Bronchial epithelial cell (primary cell): ENCODE data around the gene MIER2. TPM values are rescaled to one million over a fixed set of nuclear protein-coding genes. Genes with fewer than 3 reads are reported as not detected.

Source experiments
- DNase-seq: peaks from one replicate; pipeline ENCODE4 v3.0.0-alpha.2; 2010; ENCODE audit warnings: low read depth
- FAIRE-seq: peaks from 2 replicates; lab custom pipeline; 2011; peaks lifted over from hg19 to GRCh38; lab: Jason Lieb, UNC
- H3K27me3 ChIP-seq: 2 replicates; pipeline ENCODE4 v1.5.1; 2011; ENCODE audit warnings: low read length; ENCODE audit not compliant: control insufficient read depth, insufficient read depth
- H3K36me3 ChIP-seq: 2 replicates; pipeline ENCODE4 v1.5.1; 2011; ENCODE audit warnings: low read length; ENCODE audit not compliant: control insufficient read depth, insufficient read depth
- H3K4me3 ChIP-seq: 2 replicates; pipeline ENCODE4 v1.5.1; 2011; ENCODE audit warnings: mild to moderate bottlenecking, low read depth, low read length, control low read depth
- CTCF ChIP-seq: IDR thresholded peaks from 2 replicates; pipeline ENCODE4 v1.5.1; 2011; ENCODE audit warnings: mild to moderate bottlenecking, moderate library complexity, low read length, control low read depth, inconsistent platforms; ENCODE audit not compliant: insufficient read depth, severe bottlenecking
- total RNA-seq: library from RNA; depleted of rRNA; stranded (reverse); fragments of >200 nt; gene quantifications from 2 replicates; pipeline ENCODE4 v1.2.1, GENCODE V29; 2014

MIER2 gene
- total RNA-seq, 1 donor from 2014 or later, result 19.0 TPM

GRCh38 chr19:288911-289310, 55.7 kb downstream of the MIER2 start:
- Histone ChIP-seq H3K27me3 (no peaks in the 10 kb centered on the region), H3K36me3 (peaks cover 2% of the 10 kb centered on the region), H3K4me3 (no peak overlapping the region)
- TF ChIP-seq CTCF, result no peak
- no peak for FAIRE-seq
- DNase-seq, result no peak

- TF ChIP-seq CTCF, result no peak
- no peaks in the 10 kb centered on the region for H3K27me3 ChIP-seq
- DNase-seq, result no peak
- H3K4me3 ChIP-seq, result no peak overlapping the region
- H3K36me3 ChIP-seq, result peaks cover 2% of the 10 kb centered on the region
- FAIRE-seq, result no peak
Observed at GRCh38 chr19:287381-287871, 57.2 kb downstream of the MIER2 start.

GRCh38 chr19:283395-283794, 61.2 kb downstream of the MIER2 start:
- Histone ChIP-seq H3K4me3 (no peak overlapping the region), H3K27me3 (no peaks in the 10 kb centered on the region), H3K36me3 (peaks cover 11% of the 10 kb centered on the region)
- no peak for TF ChIP-seq CTCF
- DNase-seq (no peak), FAIRE-seq (no peak)

GRCh38 chr19:282501-282900, 62.1 kb downstream of the MIER2 start:
- DNase-seq (no peak), FAIRE-seq (peak; percentile 13)
- TF ChIP-seq CTCF, result no peak
- Histone ChIP-seq H3K4me3 (no peak overlapping the region), H3K27me3 (no peaks in the 10 kb centered on the region), H3K36me3 (peaks cover 9% of the 10 kb centered on the region)

GRCh38 chr19:281992-282391, 62.6 kb downstream of the MIER2 start:
- Histone ChIP-seq H3K4me3 (no peak overlapping the region), H3K27me3 (no peaks in the 10 kb centered on the region), H3K36me3 (peaks cover 9% of the 10 kb centered on the region)
- TF ChIP-seq CTCF, result peak; percentile 12
- no peak for DNase-seq
- FAIRE-seq, result no peak
